HepG2 (cell line): ENCODE data around the gene CRABP1. TPM values are rescaled to one million over a fixed set of nuclear protein-coding genes. Genes with fewer than 3 reads are reported as not detected.

Experiments used
- ADNP ChIP-seq: sonication (generic); formaldehyde crosslinking; IDR thresholded peaks from 2 replicates; pipeline ENCODE4 v1.4.0; 2020; ENCODE audit warnings: missing genetic modification reagents
- CBFB ChIP-seq: sonication (generic); formaldehyde crosslinking; IDR thresholded peaks from 2 replicates; pipeline ENCODE4 v1.4.0; 2020; ENCODE audit warnings: missing genetic modification reagents
- CCDC6 ChIP-seq: sonication (generic); formaldehyde crosslinking; IDR thresholded peaks from 2 replicates; pipeline ENCODE4 v1.8.1; 2022; ENCODE audit warnings: mild to moderate bottlenecking, missing genetic modification reagents, moderate library complexity
- FOXO4 ChIP-seq: sonication (generic); formaldehyde crosslinking; conservative IDR thresholded peaks from 2 replicates; pipeline ENCODE4 v1.8.1; 2023; ENCODE audit warnings: missing genetic modification reagents
- HNRNPH1 ChIP-seq: fragments of 200-400 bp; formaldehyde crosslinking; optimal IDR thresholded peaks from 2 replicates; pipeline ENCODE3; 2017; ENCODE audit warnings: mild to moderate bottlenecking, low read depth, low read length
- MNT ChIP-seq: fragments of 450-650 bp; IDR thresholded peaks from 2 replicates; pipeline ENCODE4 v1.6.1; 2016
- ZBTB14 ChIP-seq: sonication (generic); formaldehyde crosslinking; IDR thresholded peaks from 2 replicates; pipeline ENCODE4 v1.4.0; 2020; ENCODE audit warnings: missing genetic modification reagents
- ZMAT3 ChIP-seq: sonication (generic); formaldehyde crosslinking; conservative IDR thresholded peaks from 2 replicates; pipeline ENCODE4 v1.7.0; 2021; ENCODE audit warnings: missing genetic modification reagents
- ZNF557 ChIP-seq: sonication (generic); formaldehyde crosslinking; IDR thresholded peaks from 2 replicates; pipeline ENCODE4 v1.4.0; 2020; ENCODE audit warnings: missing genetic modification reagents
- ZNF597 ChIP-seq: sonication (generic); formaldehyde crosslinking; IDR thresholded peaks from 2 replicates; pipeline ENCODE4 v1.5.0; 2020; ENCODE audit warnings: missing genetic modification reagents
- ZNF615 ChIP-seq: sonication (generic); formaldehyde crosslinking; IDR thresholded peaks from 2 replicates; pipeline ENCODE4 v1.5.0; 2020; ENCODE audit warnings: mild to moderate bottlenecking, missing genetic modification reagents, borderline replicate concordance
- ZSCAN5A ChIP-seq: sonication (generic); formaldehyde crosslinking; IDR thresholded peaks from 2 replicates; pipeline ENCODE4 v1.8.0; 2022; ENCODE audit warnings: mild to moderate bottlenecking, missing genetic modification reagents, borderline replicate concordance
- polyA plus RNA-seq, 8 experiments: library from polyadenylated mRNA; depleted of rRNA in 3 of 8; stranded (reverse) in 7 of 8; unstranded in 1 of 8; fragments of >200 nt; fragmentation: Illumina TruSeq in 4 of 8; extraction: Trizol in 4 of 8; gene quantifications; 2 replicates each; pipeline versions ENCODE4 v1.2.1 to v1.2.3, GENCODE V29; 2011 to 2016; ENCODE audit warnings: low read depth in 4 of 8, missing spikeins in 1 of 8, mixed read lengths in 1 of 8; ENCODE audit not compliant: insufficient read depth in 1 of 8
- total RNA-seq, 5 experiments: library from RNA; depleted of rRNA; stranded (reverse); fragments of >200 nt; fragmentation: Illumina TruSeq; extraction: Trizol; gene quantifications; 2 replicates each; pipeline ENCODE4 v1.2.3, GENCODE V29; 2016; ENCODE audit warnings: low read depth in 1 of 5

The CRABP1 gene
- total and polyA plus RNA-seq, 2 of the 13 experiments (the other 11 are each of a cell fraction or from before 2014, with no cell fraction given): not detected

- TF ChIP-seq ZSCAN5A (CRISPR knock-in tag): no peak
- TF ChIP-seq ZNF597 (CRISPR knock-in tag): no peak
- no peak for TF ChIP-seq HNRNPH1
- TF ChIP-seq CBFB: no peak
- no peak for TF ChIP-seq ZNF557 (CRISPR knock-in tag)
- no peak for TF ChIP-seq ADNP
- no peak for TF ChIP-seq ZBTB14
- no peak for TF ChIP-seq MNT
- no peak for TF ChIP-seq ZNF615
- no peak for TF ChIP-seq CCDC6
- TF ChIP-seq ZMAT3 (CRISPR knock-in tag): no peak
- TF ChIP-seq FOXO4: no peak
Measured at GRCh38 chr15:78314181-78314581, 26.0 kb upstream of the CRABP1 start (continued).
